OCI-LY1 (cell line): Measurements from ENCODE around the gene CDCA7L.

Source experiments
- EZH2 ChIP-seq: fragments of 200-600 bp; sonication (generic), shearing (Covaris generic); IDR thresholded peaks from 2 replicates; pipeline ENCODE4 v1.8.0; 2017; ENCODE audit warnings: borderline replicate concordance, mixed run types, mild to moderate bottlenecking, antibody characterized with exemption, low read length, moderate library complexity, mixed read lengths
- TF ChIP-seq, protein P1 (sequence below): fragments of 200-600 bp; sonication (generic), shearing (Covaris generic); IDR thresholded peaks from 2 replicates; pipeline ENCODE4 v1.5.1; 2017; ENCODE audit warnings: mild to moderate bottlenecking, antibody characterized with exemption, low read length, moderate library complexity, mixed read lengths

DNA sequence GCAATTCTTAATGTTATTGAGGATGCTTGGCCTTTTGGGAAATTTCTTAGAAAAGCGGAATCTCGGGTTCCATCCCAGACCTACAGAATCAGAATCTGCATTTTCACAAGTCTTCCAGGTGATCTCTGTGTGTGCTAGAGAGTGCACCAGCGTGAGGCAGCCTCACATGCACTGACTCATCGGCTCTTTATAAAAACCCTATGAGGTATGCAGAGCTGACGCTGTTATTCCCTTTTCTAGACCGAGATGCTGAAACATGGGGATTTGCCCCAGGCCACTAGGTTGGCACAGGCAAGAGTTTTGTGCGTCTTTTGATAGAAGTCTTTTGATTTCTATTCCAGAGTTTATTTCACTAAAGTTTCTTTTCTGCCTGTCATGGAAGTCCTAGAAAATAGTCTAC, 61.2 kb downstream of the CDCA7L start:
- TF ChIP-seq, protein P1, sequence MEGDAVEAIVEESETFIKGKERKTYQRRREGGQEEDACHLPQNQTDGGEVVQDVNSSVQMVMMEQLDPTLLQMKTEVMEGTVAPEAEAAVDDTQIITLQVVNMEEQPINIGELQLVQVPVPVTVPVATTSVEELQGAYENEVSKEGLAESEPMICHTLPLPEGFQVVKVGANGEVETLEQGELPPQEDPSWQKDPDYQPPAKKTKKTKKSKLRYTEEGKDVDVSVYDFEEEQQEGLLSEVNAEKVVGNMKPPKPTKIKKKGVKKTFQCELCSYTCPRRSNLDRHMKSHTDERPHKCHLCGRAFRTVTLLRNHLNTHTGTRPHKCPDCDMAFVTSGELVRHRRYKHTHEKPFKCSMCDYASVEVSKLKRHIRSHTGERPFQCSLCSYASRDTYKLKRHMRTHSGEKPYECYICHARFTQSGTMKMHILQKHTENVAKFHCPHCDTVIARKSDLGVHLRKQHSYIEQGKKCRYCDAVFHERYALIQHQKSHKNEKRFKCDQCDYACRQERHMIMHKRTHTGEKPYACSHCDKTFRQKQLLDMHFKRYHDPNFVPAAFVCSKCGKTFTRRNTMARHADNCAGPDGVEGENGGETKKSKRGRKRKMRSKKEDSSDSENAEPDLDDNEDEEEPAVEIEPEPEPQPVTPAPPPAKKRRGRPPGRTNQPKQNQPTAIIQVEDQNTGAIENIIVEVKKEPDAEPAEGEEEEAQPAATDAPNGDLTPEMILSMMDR, result no peak
- no peak for TF ChIP-seq EZH2
